AML-193 (cell line): ENCODE data around the gene ELL3.
"Not testable (repeated sequence)": the region's sequence is repeated elsewhere in the genome, so short reads cannot be mapped to it uniquely, and the experiment has no call there.

Source experiments
- DNase-seq, 2 experiments: peaks; one replicate each; lab custom pipeline; 2025; lab: John Stamatoyannopoulos, UW

The ELL3 gene

DNA sequence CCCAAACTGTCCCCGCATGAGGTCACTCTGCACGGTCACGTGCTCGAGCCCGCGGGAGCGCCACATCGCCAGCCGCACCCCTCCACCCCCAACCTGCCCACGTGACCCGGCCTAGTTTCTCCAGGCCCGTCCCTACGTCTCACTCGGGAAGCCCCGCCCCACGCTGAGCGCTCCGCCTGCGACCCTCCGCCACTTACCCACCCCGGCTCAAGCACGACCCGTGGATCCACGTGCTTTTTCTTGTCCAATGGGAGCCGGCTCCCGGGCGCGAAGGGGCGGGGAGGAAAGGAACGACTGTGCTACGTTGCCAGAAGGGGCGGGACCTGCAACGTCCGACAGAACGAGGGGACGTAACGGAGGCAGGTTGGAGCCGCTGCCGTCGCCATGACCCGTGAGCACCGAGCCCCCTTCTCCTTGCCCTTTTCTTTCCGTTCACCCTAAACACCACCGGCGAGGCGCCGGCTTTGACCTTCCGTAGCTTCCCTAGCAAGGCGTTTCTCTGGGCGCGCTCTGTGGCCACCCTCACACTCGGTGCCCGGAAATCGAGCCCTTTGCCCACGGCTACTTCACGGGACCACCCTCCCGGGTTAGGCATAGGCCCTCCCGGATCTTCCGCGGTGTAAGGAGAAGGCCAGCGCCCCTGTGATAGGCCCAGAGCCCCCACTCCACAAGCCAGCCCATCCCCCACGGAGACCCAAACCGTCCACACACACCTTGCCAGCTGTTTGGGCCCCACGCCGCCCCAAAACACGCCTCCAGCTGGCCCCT is 15.4 kb upstream of the ELL3 start, which contains the start of gene SERF2:
SERF2 (plus strand) TSS at position 328 of the 768 bp plus-strand sequence; CDS start at position 385, 57 bp downstream.
- peak; percentile 95 to 97 for DNase-seq

DNA sequence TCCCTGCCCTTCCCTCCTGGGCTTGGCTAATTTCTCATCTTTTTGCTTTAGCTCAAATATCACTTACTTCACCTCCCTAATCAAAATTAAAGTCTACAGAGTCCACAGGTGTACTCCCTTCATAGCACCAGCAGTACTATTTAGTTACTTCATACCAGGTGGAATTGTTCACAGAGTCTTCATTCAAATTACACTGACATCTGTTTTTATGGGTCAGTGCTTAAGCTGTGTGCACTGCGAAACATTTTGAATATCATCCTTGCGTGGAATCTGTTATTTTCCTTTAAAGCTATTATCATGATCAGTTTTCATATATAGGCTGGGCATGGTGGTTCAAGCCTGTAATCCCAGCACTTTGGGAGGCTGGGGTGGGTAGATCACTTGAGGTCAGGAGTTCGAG is 12.6 kb upstream of the ELL3 start:
- no peak for DNase-seq

DNA sequence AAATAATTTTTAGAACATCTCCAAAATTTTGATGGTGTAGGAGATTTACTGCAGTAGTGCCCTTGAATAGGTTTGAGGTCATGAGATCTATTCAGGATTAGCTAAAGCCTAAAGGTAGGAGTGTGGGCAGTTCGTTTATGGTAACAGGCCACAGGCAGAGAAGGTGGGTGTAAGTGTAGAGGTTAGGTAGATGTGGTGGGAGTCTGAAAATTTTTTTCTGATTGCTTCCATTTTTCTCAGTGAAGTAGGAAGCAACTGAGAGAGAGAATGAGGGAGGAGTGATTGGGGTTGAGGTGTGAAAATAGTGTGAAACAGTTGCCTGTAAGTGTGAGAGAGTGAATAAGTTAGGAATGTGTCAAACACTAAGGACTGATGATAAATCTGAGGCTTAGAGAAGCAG is 2.2 kb upstream of the ELL3 start:
- no peak for DNase-seq

DNA sequence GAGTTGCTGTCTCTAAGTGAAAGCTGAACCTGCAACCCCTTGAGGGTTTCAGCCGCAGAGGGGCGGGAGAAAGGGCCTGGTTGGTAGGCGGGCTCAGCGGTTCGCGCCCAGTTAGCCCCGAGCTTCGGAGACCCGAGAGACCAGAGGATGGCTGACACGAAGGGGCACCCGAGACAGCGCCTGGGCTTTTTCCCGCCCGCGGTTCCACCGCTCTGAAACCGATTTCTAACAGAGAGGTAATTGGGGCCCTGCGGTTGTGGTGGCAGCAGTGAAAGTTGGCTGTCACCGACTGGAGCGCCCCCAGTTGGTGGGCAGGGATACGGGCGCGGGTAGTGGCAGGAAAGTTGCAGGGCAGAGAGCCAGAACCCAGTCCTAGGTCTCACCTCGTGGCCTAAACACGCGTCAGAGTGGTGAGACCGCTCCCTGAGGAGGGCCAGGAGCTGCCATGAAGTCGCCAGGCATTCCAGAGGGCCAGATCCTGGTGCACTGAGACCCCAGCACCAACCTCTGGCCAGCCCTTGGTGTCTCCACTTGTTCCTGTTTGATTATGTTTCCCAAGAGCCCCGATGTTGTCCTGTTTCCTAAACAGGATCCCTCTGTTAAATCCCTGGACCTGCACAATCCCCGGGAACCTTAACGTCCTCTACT is 625 bp upstream of the ELL3 start:
- DNase-seq = peak; percentile 88 to 91

DNA sequence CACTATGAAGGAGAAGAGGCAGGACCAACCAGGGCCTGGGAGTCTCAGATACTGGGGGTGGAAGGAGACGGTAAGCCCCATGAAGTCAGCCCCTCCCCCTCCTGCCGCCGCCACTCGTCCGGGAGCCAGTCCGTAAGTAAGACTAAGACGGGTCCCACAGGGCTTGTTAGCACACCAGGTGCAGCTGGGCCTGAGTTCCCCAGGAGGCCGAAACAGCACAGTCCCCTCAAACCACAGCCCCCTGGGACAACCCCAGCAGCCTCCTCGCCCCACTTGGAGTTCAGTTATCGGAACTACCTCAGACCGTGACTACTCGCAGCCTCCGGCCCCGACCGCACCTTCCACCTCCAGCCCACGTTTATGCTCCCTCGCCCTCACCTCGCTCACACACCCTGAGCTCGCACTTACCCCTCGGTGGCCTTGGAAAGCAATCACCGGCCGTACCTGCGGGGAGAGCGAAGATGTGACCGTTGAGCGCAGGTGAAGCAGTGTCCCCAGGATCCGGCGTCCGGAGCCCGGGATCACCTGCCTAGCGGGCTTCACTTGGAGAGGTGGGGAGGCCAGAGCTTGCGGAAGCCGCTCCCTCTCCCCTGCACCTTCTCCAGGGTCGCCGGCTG is 557 bp downstream of the ELL3 start:
- DNase-seq = no peak

- no peak for DNase-seq
These were observed 1.3 kb downstream of the ELL3 start for GRCh38 chr15:43775411-43775965.

DNA sequence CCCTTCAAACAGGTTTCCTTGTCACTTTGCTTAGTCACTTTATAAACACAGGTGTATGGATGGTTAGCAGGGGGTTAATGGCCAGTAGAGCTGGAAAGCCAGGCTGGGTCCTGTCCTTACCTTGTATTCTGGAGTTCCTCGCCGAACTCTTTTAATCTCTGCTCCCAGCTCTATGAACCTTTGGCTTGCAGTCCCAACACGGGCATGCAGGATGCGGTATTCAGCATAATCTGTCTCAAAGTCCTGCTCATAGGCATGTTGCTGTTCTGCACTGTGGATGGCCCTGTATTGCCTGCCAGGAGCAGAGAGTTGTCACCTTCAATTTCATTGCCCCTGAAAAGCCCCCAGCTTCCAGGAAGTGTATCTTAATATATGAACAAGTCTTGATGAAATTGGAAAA is 2.7 kb downstream of the ELL3 start:
- DNase-seq = no peak

- no peak for DNase-seq
These were observed 4.1 kb downstream of the ELL3 start for GRCh38 chr15:43772624-43773023.

DNA sequence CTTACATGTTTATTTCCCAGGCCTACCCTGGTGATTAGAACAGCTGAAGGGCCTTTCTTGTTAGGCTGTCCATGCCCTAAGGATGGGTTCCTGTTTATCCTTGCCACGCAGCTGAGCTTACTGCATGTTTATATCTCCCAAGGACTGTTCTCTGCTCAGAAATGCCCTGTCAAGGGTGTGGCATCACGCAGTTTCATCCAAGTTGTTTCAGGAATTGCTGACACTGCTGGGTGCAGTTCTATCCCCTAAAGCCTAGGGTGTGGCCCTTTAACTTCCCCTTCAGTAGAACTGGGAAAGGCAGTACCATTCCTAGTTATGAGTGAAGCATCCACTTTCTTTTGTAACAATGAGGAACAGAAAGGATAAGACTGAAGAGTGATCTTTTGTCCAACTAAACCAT is 5.0 kb downstream of the ELL3 start:
- DNase-seq = no peak

DNA sequence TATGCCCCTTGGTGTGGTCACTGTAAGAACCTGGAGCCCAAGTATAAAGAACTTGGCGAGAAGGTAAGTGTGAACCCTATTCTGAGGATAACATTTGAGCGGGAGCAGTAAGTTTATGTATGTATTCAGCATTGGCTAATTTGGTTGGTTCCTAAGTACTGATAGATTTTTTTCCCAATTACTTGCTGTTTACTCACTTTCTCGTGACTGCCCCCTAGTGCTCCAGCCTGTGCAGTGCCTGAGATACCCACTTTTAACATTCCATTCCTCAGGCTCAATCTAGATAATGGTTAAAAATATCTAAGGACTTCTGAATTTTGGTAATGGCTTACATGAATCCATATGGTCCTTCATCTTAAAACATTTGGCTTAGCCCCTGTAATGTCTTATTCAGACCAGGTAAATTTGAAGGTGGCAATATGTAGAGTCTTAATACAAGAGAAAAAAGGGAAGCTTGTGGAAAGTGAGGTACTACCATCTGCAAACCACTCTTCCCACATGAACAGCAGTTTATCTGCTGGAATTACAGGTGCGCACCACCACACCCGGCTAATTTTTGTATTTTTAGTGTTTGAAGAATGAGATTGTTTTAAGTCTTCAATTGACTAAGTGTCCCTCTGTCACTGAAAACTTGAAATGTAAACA is 7.1 kb downstream of the ELL3 start:
- peak; percentile 73 to 74 for DNase-seq

- DNase-seq = no peak
These were observed 12.8 kb downstream of the ELL3 start for GRCh38 chr15:43763819-43764446.

DNA sequence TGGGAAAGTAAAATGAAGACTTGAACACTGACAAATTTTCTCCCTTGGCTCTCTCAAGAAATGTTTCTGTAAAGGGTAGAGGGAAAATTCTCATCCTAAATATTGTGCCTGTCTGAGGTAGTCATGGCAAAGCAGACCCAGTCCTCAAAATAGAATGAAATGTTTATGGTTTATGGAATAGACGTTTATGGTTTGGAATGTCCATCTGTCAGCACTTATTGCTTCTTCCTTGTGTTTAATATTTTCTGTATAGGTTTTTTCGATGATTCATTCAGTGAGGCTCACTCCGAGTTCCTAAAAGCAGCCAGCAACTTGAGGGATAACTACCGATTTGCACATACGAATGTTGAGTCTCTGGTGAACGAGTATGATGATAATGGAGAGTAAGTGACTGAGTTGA is 13.9 kb downstream of the ELL3 start:
- DNase-seq = no peak

- DNase-seq = no peak
These were observed 24.9 kb downstream of the ELL3 start for GRCh38 chr15:43751885-43752284.

- peak in 1 of 2 experiments; percentile 25 for DNase-seq
These were observed 26.9 kb downstream of the ELL3 start for GRCh38 chr15:43749690-43750345.

- DNase-seq = peak in 1 of 2 experiments; percentile 24
These were observed 28.4 kb downstream of the ELL3 start for GRCh38 chr15:43748376-43748775.

DNA sequence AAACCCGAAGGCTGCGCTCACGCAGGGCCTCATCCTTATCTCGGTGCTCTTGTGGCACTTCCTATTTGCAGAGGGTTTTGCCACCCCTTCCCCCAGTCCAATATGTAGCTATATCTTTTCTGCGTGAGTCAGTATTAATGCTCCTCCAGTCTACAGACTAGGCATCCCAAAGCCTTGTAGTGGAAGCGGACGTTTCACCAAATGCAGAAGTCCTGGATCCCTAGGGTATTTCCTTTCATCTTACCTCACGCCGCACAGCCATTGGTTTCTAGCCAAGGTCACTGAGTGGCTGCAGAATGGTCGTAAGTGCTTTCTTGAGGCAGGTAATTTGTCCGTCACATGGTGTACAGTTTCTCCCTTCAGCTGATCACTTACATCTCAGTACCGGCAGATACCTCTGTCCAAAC is 29.9 kb downstream of the ELL3 start:
- DNase-seq = peak in 1 of 2 experiments; percentile 38

- DNase-seq = peak; percentile 74 to 77
These were observed 30.4 kb downstream of the ELL3 start, which contains the start of gene PDIA3 for GRCh38 chr15:43746245-43746902. PDIA3 (plus strand) TSS chr15:43746438; CDS start chr15:43746540, 102 bp downstream.

DNA sequence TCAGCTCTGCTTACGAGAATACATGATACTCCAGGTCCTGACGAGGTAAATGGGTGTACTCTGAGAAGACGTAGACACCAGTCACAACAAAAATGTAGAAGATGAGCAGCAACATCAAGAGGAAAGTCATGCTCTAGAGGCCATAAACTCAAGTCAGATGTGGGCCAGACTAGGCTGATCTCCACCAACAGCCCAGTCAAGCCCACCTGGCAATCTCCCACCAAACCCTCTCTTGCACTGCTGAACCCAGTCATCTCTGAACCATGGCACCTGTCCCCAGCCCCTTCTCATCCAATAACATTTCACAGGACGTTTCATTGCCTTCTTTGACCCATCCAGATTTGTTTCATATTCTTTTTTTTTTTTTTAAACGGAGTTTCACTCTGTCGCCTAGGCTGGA is 41.4 kb downstream of the ELL3 start:
- no peak for DNase-seq

DNA sequence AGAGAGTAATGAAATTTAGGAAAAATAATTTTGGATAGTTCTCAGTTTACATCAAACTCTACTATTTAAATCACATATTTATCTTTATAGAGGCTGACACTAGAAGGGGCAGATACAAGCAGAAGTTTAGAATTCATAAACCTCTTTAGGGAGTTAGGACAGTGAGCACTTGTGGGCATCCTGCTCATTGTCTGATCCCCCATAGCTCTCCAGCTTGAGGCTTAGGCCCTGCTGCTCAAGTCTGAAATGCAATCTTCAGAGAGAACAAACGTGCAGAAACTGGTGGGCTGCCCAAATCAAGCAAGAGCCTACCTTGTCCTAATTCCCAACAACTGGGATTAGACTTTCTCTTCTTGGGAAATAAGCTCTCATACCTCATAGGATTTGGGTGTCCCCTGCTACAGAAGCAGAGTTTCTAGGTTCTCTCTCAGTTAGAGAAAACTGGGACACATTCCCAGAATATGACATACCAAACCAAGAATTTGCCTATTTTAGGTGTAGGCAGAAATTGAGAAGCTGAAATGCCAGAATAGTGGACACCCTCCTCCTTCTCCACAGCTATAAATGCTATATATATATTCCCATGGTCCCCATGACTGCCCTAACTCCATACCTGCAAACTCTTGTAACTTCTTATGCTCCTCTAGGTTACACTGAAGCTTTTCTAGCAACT is 48.6 kb downstream of the ELL3 start:
- DNase-seq = not testable (repeated sequence)

- DNase-seq = not testable (repeated sequence)
These were observed 50.5 kb downstream of the ELL3 start for GRCh38 chr15:43726306-43726705.
